Adrenal gland (tissue), 12 donors: ENCODE results near the gene FTCDNL1. TPM values are rescaled to one million over a fixed set of nuclear protein-coding genes. Genes with fewer than 3 reads are reported as not detected.

Experiments used
- DNase-seq, 7 donors: peaks; one replicate each; pipeline ENCODE4 v3.0.0-alpha.2; 2019 to 2020
- H3K27ac ChIP-seq, 5 donors: fragments of 200-600 bp; sonication (generic) in 4 of 5; 1 replicate in 3 of 5; 2 replicates in 2 of 5; pipeline versions ENCODE4 v1.5.1 to v1.8.0; 2016 to 2020; ENCODE audit warnings: mild to moderate bottlenecking in 1 of 5
- H3K27me3 ChIP-seq: fragments of 200-600 bp; 2 replicates; pipeline ENCODE4 v1.8.0; 2021
- H3K36me3 ChIP-seq, 2 donors: fragments of 200-600 bp; replicated peaks in 1 of 2; 1 replicate in 1 of 2; 2 replicates in 1 of 2; pipeline versions ENCODE4 v1.5.1 to v1.8.0; 2018 to 2022
- H3K4me1 ChIP-seq, 2 donors: fragments of 200-600 bp; replicated peaks in 1 of 2; 1 replicate in 1 of 2; 2 replicates in 1 of 2; pipeline versions ENCODE4 v1.5.1 to v1.8.0; 2018 to 2021
- H3K4me3 ChIP-seq, 4 donors: fragments of 200-600 bp; sonication (generic) in 3 of 4; one replicate each; pipeline ENCODE4 v1.5.1; 2016 to 2018
- H3K9me3 ChIP-seq, 3 donors: fragments of 200-600 bp; sonication (generic) in 1 of 3; replicated peaks in 1 of 3; 1 replicate in 2 of 3; 2 replicates in 1 of 3; pipeline versions ENCODE4 v1.5.1 to v1.8.0; 2016 to 2021
- POLR2A ChIP-seq, 2 donors: fragments of 450-650 bp; IDR thresholded peaks; one replicate each; pipeline ENCODE4 v1.6.1; 2017; ENCODE audit warnings: antibody characterized with exemption in 2 of 2, mild to moderate bottlenecking in 2 of 2, moderate library complexity in 1 of 2
- WGBS, 4 donors: extraction: QIAGEN DNeasy Blood & Tissue Kit in 2 of 4; methylation state at CpG; one replicate each; pipeline versions ENCODE4 v1.1.5 to v1.1.7; 2013 to 2017; 5-methylcytosine and 5-hydroxymethylcytosine counted together
- intact Hi-C, 2 donors: fragments of 100-400 bp; cut with DNase I; formaldehyde crosslinking; loops; one replicate each; pipeline versions ENCODE4 v1.14.1 to v1.15.0; 2022 to 2023
- polyA plus RNA-seq, 3 donors: library from polyadenylated mRNA; stranded (reverse); fragments of 200-250 nt in 2 of 3; fragments of 350-450 nt in 1 of 3; fragmentation: Illumina TruSeq in 1 of 3; extraction: RNeasy Lipid Tissue Mini Kit (QIAGEN cat#74804) in 1 of 3; gene quantifications; one replicate each; pipeline ENCODE4 v1.2.3, GENCODE V29; 2013 to 2014
- total RNA-seq, 9 donors: library from RNA; depleted of rRNA in 4 of 9; stranded (reverse); fragments of >200 nt in 4 of 9; fragments of 120-200 nt in 1 of 9; fragmentation: NEBNext Ultra II Directional in 1 of 9; extraction: Animal tissue kit (Norgen Biotek cat#: 25700) in 1 of 9; gene quantifications; one replicate each; pipeline versions ENCODE4 v1.1.0 to v1.2.4, GENCODE V29; 2013 to 2023
- TF ChIP-seq, protein P1 (sequence below), 6 experiments: fragments of 450-650 bp in 4 of 6; fragments of 200-600 bp in 2 of 6; sonication (generic) in 1 of 6; IDR thresholded peaks; 1 replicate in 5 of 6; 2 replicates in 1 of 6; pipeline versions ENCODE4 v1.5.1 to v1.8.0; 2016 to 2021; ENCODE audit warnings: antibody characterized with exemption in 6 of 6, mild to moderate bottlenecking in 2 of 6, moderate library complexity in 1 of 6
- donor health status: healthy with polysubstance abuse.
- donor health status: Bipolar disorder and iron deficiency.
- donor health status: DM: yes; HTN: yes; CAD: no.
- donor health status: DM: no; HTN: no; CAD: no.
- donor health status: DM: no; HTN: no; CAD: no.
- donor health status: DM: yes; HTN: yes; CAD: no.

Gene FTCDNL1
- total and polyA plus RNA-seq, 12 donors = 2.6 to 19.1 (median 10.1) TPM

- intact Hi-C loops = no loop called here
- H3K4me1 ChIP-seq = no peaks in the 10 kb centered on the region
- H3K4me3 ChIP-seq = no peak overlapping the region
- H3K36me3 ChIP-seq = no peaks in the 10 kb centered on the region
- 71 to 76% (median 74%) methylated on average over 9 of the region's 9 CpGs for WGBS, 4 donors
- no peaks in the 10 kb centered on the region for H3K9me3 ChIP-seq
- H3K27ac ChIP-seq = no peak overlapping the region
- TF ChIP-seq, protein P1, sequence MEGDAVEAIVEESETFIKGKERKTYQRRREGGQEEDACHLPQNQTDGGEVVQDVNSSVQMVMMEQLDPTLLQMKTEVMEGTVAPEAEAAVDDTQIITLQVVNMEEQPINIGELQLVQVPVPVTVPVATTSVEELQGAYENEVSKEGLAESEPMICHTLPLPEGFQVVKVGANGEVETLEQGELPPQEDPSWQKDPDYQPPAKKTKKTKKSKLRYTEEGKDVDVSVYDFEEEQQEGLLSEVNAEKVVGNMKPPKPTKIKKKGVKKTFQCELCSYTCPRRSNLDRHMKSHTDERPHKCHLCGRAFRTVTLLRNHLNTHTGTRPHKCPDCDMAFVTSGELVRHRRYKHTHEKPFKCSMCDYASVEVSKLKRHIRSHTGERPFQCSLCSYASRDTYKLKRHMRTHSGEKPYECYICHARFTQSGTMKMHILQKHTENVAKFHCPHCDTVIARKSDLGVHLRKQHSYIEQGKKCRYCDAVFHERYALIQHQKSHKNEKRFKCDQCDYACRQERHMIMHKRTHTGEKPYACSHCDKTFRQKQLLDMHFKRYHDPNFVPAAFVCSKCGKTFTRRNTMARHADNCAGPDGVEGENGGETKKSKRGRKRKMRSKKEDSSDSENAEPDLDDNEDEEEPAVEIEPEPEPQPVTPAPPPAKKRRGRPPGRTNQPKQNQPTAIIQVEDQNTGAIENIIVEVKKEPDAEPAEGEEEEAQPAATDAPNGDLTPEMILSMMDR (IDR thresholded peaks at IDR 0.05) = no peak
- no peak for TF ChIP-seq POLR2A (IDR thresholded peaks at IDR 0.05)
- H3K27me3 ChIP-seq = no peaks in the 10 kb centered on the region
- no peak for DNase-seq
These were observed 20.5 kb downstream of the FTCDNL1 start for GRCh38 chr2:199830531-199830930.

DNA sequence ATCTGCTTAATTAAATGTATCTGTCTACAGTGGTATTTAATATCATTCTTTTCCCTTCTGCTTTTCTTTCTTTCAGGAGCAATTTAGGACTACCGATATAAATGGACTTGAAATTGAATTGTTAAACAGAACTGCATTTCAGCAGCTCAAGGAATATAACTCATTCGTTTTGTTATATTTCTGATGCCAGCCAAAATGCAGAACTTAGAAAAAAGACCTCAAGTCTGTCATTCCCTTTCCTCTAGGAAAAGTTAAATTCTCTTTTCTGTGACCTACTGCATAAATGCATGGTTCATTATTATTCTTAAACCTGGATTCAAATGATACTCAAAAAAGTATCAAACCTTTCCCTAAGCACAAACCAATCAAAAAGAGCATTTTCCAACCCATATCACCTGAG is 21.4 kb downstream of the FTCDNL1 start:
- H3K4me1 ChIP-seq = no peaks in the 10 kb centered on the region
- H3K27me3 ChIP-seq = no peaks in the 10 kb centered on the region
- no peaks in the 10 kb centered on the region for H3K36me3 ChIP-seq
- H3K9me3 ChIP-seq = no peaks in the 10 kb centered on the region
- TF ChIP-seq, protein P1 (IDR thresholded peaks at IDR 0.05) = no peak
- DNase-seq = no peak
- intact Hi-C loops = no loop called here
- H3K4me3 ChIP-seq = no peak overlapping the region
- H3K27ac ChIP-seq = no peak overlapping the region
- 81 to 92% (median 89%) methylated on average over 2 of the region's 2 CpGs for WGBS, 4 donors

GRCh38 chr2:199819746-199820145 is 31.2 kb downstream of the FTCDNL1 start:
- no peak for TF ChIP-seq POLR2A (IDR thresholded peaks at IDR 0.05)
- TF ChIP-seq, protein P1 (IDR thresholded peaks at IDR 0.05) = no peak
- intact Hi-C loops = no loop called here

DNA sequence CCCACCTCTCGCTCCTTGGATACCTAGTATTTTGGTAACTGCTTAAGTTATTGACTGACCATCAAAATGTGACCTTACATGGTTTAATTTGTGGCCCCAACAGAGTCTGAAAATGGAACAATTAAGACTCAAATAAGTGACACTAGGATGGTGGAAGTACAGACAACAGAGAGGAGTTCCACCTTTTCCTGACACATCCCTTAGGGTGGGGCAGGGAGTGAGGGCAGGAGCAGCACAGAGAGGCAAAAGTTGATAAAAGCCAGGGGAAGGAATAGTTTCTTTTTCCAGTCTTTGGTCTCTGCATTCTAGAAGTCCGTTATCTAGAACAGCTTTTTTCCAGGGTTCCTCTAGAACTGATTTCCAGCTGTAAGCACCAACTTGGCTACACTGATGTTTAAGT is 32.2 kb downstream of the FTCDNL1 start:
- TF ChIP-seq, protein P1 (IDR thresholded peaks at IDR 0.05) = no peak
- no peak for TF ChIP-seq POLR2A (IDR thresholded peaks at IDR 0.05)
- H3K27me3 ChIP-seq = no peaks in the 10 kb centered on the region
- no peaks in the 10 kb centered on the region for H3K9me3 ChIP-seq
- no peak overlapping the region for H3K4me3 ChIP-seq
- H3K36me3 ChIP-seq = no peaks in the 10 kb centered on the region
- no peak overlapping the region for H3K27ac ChIP-seq
- no peaks in the 10 kb centered on the region for H3K4me1 ChIP-seq
- intact Hi-C loops = no loop called here
- 89 to 93% (median 92%) methylated on average over 2 of the region's 2 CpGs for WGBS, 4 donors
- DNase-seq = no peak

More at GRCh38 chr2:199819746-199820145, 31.2 kb downstream of the FTCDNL1 start:
- Histone ChIP-seq H3K4me1 (no peaks in the 10 kb centered on the region), H3K27ac (no peak overlapping the region), H3K9me3 (no peaks in the 10 kb centered on the region), H3K4me3 (no peak overlapping the region), H3K27me3 (no peaks in the 10 kb centered on the region), H3K36me3 (no peaks in the 10 kb centered on the region)
- DNase-seq = no peak
